Activated naive CD4-positive, alpha-beta T cell treated with anti-CD3 and anti-CD28 coated beads, Interleukin-2, amount 50 U/mL, for 24 hours (primary cell): ENCODE measurements around the gene PPP4R4.
"Not testable (repeated sequence)": the region's sequence is repeated elsewhere in the genome, so short reads cannot be mapped to it uniquely, and the experiment has no call there.

Source experiments
- H3K27ac Mint-ChIP-seq: one replicate; pipeline ENCODE4 v1.8.0; 2021; ENCODE audit warnings: mild to moderate bottlenecking, mixed read lengths
- H3K27me3 Mint-ChIP-seq: one replicate; pipeline ENCODE4 v1.8.0; 2021; ENCODE audit warnings: mixed read lengths
- H3K36me3 Mint-ChIP-seq: one replicate; pipeline ENCODE4 v1.8.0; 2021; ENCODE audit warnings: mixed read lengths
- H3K4me1 Mint-ChIP-seq: one replicate; pipeline ENCODE4 v1.8.0; 2021; ENCODE audit warnings: mixed read lengths
- H3K4me3 Mint-ChIP-seq: one replicate; pipeline ENCODE4 v1.8.0; 2021; ENCODE audit warnings: mild to moderate bottlenecking, mixed read lengths
- H3K9me3 Mint-ChIP-seq: one replicate; pipeline ENCODE4 v1.8.0; 2021; ENCODE audit warnings: mixed read lengths

Gene PPP4R4

DNA sequence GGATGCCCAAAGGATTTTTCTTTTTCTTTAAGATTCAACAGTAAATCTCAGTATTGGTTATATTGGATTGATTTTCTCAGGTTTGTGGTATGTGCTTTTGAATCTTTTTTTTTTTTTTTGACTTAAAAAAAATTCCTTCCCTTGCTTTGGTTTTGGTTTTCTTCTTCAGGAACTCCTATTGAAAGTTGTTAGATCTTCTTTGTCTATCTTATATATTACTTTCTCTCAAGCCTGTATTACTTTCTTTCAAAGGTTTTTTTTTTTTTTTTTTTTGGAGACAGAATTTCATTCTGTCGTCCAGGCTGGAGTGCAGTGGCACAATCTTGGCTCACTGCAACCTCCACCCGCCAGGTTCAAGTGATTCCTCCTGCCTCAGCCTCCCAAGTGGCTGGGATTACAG, 21.9 kb downstream of the PPP4R4 start:
- no peak overlapping the region for H3K27ac Mint-ChIP-seq
- H3K27me3 Mint-ChIP-seq, result peaks cover 23% of the 10 kb centered on the region
- peaks cover 16% of the 10 kb centered on the region for H3K9me3 Mint-ChIP-seq
- H3K4me1 Mint-ChIP-seq, result no peaks in the 10 kb centered on the region
- H3K36me3 Mint-ChIP-seq, result peaks cover 3% of the 10 kb centered on the region
- H3K4me3 Mint-ChIP-seq, result no peak overlapping the region

GRCh38 chr14:94203473-94204210, 29.5 kb downstream of the PPP4R4 start:
- peaks cover 9% of the 10 kb centered on the region for H3K27me3 Mint-ChIP-seq
- H3K4me1 Mint-ChIP-seq, result no peaks in the 10 kb centered on the region
- H3K9me3 Mint-ChIP-seq, result peaks cover 7% of the 10 kb centered on the region
- H3K36me3 Mint-ChIP-seq, result no peaks in the 10 kb centered on the region
- H3K4me3 Mint-ChIP-seq, result no peak overlapping the region
- no peak overlapping the region for H3K27ac Mint-ChIP-seq

DNA sequence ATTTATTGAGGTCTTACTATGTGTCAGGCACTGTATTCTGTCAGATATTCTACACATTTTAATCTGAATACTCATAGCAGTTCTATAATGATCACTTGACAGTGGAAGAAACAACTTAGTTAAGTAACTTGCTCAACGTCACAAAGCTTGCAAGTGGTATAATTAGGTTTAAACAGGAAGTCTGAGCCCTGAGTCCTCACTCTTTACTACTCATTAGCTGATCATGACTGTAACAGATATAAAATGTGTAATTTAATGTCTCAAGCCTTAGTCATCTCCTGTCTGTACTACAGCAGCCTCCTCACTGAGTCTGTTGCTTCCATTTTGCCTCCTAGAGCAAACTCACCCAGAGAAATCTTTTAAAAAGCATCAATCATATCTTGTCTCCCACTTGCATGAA, 38.9 kb downstream of the PPP4R4 start:
- Mint-ChIP-seq H3K4me3 (no peak overlapping the region), H3K36me3 (peaks cover 5% of the 10 kb centered on the region), H3K27ac (no peak overlapping the region), H3K27me3 (peaks cover 18% of the 10 kb centered on the region), H3K9me3 (peaks cover 6% of the 10 kb centered on the region), H3K4me1 (no peaks in the 10 kb centered on the region)

DNA sequence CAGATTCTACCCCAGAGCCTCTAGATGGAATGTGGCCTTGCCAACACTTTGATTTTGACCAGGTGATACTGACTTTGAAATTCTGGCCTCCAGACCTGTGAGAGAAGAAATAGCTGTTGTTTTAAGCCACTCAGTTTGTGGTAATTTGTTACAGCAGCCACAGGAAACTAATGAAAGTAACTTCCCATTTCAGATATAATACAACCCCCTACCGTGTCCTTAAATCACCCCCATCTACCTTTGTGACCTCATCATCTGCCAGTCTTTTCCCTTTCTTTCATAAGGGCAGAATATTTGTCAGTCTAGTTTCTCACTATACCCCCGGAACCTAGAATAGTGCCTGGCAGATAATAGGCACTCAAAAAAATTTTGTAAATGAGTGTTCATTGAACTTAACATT, 39.6 kb downstream of the PPP4R4 start:
- Mint-ChIP-seq H3K9me3 (peaks cover 6% of the 10 kb centered on the region), H3K27ac (no peak overlapping the region), H3K36me3 (peaks cover 5% of the 10 kb centered on the region), H3K27me3 (peaks cover 20% of the 10 kb centered on the region), H3K4me3 (no peak overlapping the region), H3K4me1 (no peaks in the 10 kb centered on the region)

- H3K27me3 Mint-ChIP-seq, result peaks cover 18% of the 10 kb centered on the region
- H3K27ac Mint-ChIP-seq, result no peak overlapping the region
- H3K4me3 Mint-ChIP-seq, result no peak overlapping the region
- peaks cover 5% of the 10 kb centered on the region for H3K36me3 Mint-ChIP-seq
- no peaks in the 10 kb centered on the region for H3K4me1 Mint-ChIP-seq
- peaks cover 16% of the 10 kb centered on the region for H3K9me3 Mint-ChIP-seq
Measured at GRCh38 chr14:94217116-94217515, 43.0 kb downstream of the PPP4R4 start.

- H3K27ac Mint-ChIP-seq, H3K36me3 Mint-ChIP-seq: not testable (repeated sequence)
- H3K4me3 Mint-ChIP-seq, result peak overlapping the region; percentile 45
Measured at GRCh38 chr14:94218198-94218886, 44.2 kb downstream of the PPP4R4 start.

DNA sequence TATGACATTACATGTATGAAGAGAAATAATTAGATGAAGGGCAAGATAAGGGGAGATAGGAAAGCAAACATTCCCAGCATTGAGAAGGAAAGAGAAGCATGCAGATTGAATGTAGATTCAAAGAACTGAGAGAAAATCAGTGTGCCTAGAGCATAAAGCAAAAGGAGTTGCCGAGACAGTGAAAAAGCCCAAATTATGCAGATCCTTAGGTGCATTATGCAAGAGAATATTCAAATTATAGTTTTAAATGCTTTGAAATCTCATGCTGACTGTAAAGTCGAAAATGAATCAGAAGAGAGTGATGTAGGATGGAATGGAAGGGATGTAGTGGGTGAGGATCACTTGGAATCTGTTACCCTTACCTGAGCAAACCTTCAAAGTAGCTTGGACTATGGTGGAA, 49.9 kb downstream of the PPP4R4 start:
- Mint-ChIP-seq H3K4me3 (no peak overlapping the region), H3K27me3 (peaks cover 2% of the 10 kb centered on the region), H3K9me3 (peaks cover 22% of the 10 kb centered on the region), H3K4me1 (no peaks in the 10 kb centered on the region), H3K36me3 (peaks cover 4% of the 10 kb centered on the region), H3K27ac (no peak overlapping the region)

More at GRCh38 chr14:94218198-94218886, 44.2 kb downstream of the PPP4R4 start:
- H3K4me1 Mint-ChIP-seq, result not testable (repeated sequence)
- Mint-ChIP-seq H3K27me3 (peaks cover 18% of the 10 kb centered on the region), H3K9me3 (peaks cover 24% of the 10 kb centered on the region)

- H3K9me3 Mint-ChIP-seq, result peaks cover 25% of the 10 kb centered on the region
- H3K27me3 Mint-ChIP-seq, result peaks cover 3% of the 10 kb centered on the region
- H3K36me3 Mint-ChIP-seq, result peaks cover 7% of the 10 kb centered on the region
- no peak overlapping the region for H3K4me3 Mint-ChIP-seq
- H3K4me1 Mint-ChIP-seq, result no peaks in the 10 kb centered on the region
- no peak overlapping the region for H3K27ac Mint-ChIP-seq
Measured at GRCh38 chr14:94225460-94226378, 51.6 kb downstream of the PPP4R4 start.

- H3K27me3 Mint-ChIP-seq, result peaks cover 1% of the 10 kb centered on the region
- H3K9me3 Mint-ChIP-seq, result peaks cover 15% of the 10 kb centered on the region
- no peak overlapping the region for H3K27ac Mint-ChIP-seq
- H3K4me3 Mint-ChIP-seq, result no peak overlapping the region
- H3K36me3 Mint-ChIP-seq, result peaks cover 7% of the 10 kb centered on the region
- no peaks in the 10 kb centered on the region for H3K4me1 Mint-ChIP-seq
Measured at GRCh38 chr14:94227029-94227428, 52.9 kb downstream of the PPP4R4 start.

- H3K27me3 Mint-ChIP-seq, result peaks cover 2% of the 10 kb centered on the region
- H3K9me3 Mint-ChIP-seq, result peaks cover 5% of the 10 kb centered on the region
- no peak overlapping the region for H3K4me3 Mint-ChIP-seq
- no peak overlapping the region for H3K27ac Mint-ChIP-seq
- H3K4me1 Mint-ChIP-seq, result no peaks in the 10 kb centered on the region
- no peaks in the 10 kb centered on the region for H3K36me3 Mint-ChIP-seq
Measured at GRCh38 chr14:94237046-94237445, 62.9 kb downstream of the PPP4R4 start.

- Mint-ChIP-seq H3K4me1 (no peaks in the 10 kb centered on the region), H3K4me3 (no peak overlapping the region), H3K27ac (no peak overlapping the region), H3K36me3 (no peaks in the 10 kb centered on the region), H3K9me3 (peaks cover 5% of the 10 kb centered on the region), H3K27me3 (peaks cover 2% of the 10 kb centered on the region)
Measured at GRCh38 chr14:94237983-94238382, 63.9 kb downstream of the PPP4R4 start.

GRCh38 chr14:94239406-94239805, 65.3 kb downstream of the PPP4R4 start:
- Mint-ChIP-seq H3K4me3 (no peak overlapping the region), H3K27me3 (peaks cover 2% of the 10 kb centered on the region), H3K9me3 (peaks cover 5% of the 10 kb centered on the region), H3K36me3 (no peaks in the 10 kb centered on the region), H3K27ac (no peak overlapping the region), H3K4me1 (no peaks in the 10 kb centered on the region)

- no peaks in the 10 kb centered on the region for H3K4me1 Mint-ChIP-seq
- H3K9me3 Mint-ChIP-seq, result no peaks in the 10 kb centered on the region
- peaks cover 3% of the 10 kb centered on the region for H3K27me3 Mint-ChIP-seq
- H3K4me3 Mint-ChIP-seq, result no peak overlapping the region
- no peak overlapping the region for H3K27ac Mint-ChIP-seq
- H3K36me3 Mint-ChIP-seq, result no peaks in the 10 kb centered on the region
Measured at GRCh38 chr14:94244182-94244581, 70.1 kb downstream of the PPP4R4 start.

- H3K9me3 Mint-ChIP-seq, result peaks cover 24% of the 10 kb centered on the region
- not testable (repeated sequence) for H3K27ac Mint-ChIP-seq, H3K27me3 Mint-ChIP-seq, H3K36me3 Mint-ChIP-seq, H3K4me3 Mint-ChIP-seq, H3K4me1 Mint-ChIP-seq
Measured at GRCh38 chr14:94264195-94264594, 90.1 kb downstream of the PPP4R4 start.

GRCh38 chr14:94267352-94267751, 93.2 kb downstream of the PPP4R4 start:
- Mint-ChIP-seq H3K4me1 (no peaks in the 10 kb centered on the region), H3K9me3 (peaks cover 10% of the 10 kb centered on the region), H3K27ac (no peak overlapping the region), H3K27me3 (peaks cover 10% of the 10 kb centered on the region), H3K4me3 (no peak overlapping the region), H3K36me3 (peaks cover 3% of the 10 kb centered on the region)

DNA sequence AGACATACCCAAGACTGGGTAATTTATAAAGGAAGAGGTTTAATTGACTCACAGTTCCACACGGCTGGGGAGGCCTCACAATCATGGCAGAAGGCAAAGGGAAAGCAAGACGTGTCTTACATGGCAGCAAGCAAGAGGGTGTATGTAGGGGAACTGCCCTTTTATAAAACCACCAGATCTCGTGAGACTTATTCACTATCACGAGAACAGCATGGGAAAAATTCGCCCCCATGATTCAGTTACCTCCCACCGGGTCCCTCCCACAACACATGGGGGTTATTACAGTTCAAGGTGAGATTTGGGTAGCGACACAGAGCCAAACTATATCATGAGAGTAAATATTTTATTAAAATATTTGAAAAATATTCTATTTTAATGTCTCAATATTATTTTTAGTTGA, 94.5 kb downstream of the PPP4R4 start:
- not testable (repeated sequence) for H3K4me3 Mint-ChIP-seq, H3K27ac Mint-ChIP-seq, H3K9me3 Mint-ChIP-seq, H3K36me3 Mint-ChIP-seq, H3K4me1 Mint-ChIP-seq
- peaks cover 10% of the 10 kb centered on the region for H3K27me3 Mint-ChIP-seq
